Fibroblast of skin of right biceps (primary cell): Measurements from ENCODE around the gene ALOX12B.
"Not testable (repeated sequence)": the region's sequence is repeated elsewhere in the genome, so short reads cannot be mapped to it uniquely, and the experiment has no call there.

Source experiments
- DNase-seq: peaks from one replicate; pipeline ENCODE4 v3.0.0-alpha.2; 2013

Gene ALOX12B

DNA sequence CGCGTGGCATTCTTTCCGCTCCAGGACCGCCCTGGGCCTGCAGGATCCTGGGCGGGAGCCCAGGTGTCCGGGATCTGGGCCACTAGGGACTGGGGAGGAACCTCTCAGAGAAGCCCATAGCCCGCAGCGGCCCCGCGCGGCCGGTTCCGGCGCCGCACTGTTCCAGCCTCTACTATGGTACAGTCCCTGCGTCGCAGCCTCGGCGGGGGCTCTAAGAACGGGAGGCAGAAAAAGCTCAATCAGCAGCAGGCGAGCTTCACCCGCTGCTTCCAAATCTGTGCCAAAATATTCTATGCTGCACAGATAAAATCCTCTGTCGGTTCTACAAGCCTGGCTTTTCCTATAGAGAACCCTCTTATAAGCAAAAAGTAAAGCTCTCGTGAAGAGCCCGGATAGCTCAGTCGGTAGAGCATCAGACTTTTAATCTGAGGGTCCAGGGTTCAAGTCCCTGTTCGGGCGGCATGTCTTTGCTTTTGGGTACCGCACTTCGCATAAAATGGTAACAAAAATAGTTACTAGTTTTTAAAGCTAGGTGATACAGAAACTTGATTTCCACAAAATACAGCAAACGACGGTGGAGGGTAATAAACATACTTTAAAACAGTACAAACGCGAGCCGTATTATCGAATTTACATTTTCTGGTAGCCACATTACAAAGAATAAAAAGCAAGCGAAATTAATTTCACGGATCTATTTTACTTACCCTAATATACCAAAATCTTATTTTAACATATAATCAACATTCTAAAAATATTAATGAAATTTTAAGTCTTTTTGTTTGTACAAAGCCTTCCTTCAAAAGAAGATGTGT, 31.5 kb upstream of the ALOX12B start:
- DNase-seq, result peak; percentile 84

GRCh38 chr17:8117980-8118768, 30.7 kb upstream of the ALOX12B start, which contains the start of gene ALOXE3:
Gene ALOXE3, minus strand, starts transcription at chr17:8118514. Its CDS starts 524 bp downstream, at chr17:8117990.
- peak; percentile 71 for DNase-seq

DNA sequence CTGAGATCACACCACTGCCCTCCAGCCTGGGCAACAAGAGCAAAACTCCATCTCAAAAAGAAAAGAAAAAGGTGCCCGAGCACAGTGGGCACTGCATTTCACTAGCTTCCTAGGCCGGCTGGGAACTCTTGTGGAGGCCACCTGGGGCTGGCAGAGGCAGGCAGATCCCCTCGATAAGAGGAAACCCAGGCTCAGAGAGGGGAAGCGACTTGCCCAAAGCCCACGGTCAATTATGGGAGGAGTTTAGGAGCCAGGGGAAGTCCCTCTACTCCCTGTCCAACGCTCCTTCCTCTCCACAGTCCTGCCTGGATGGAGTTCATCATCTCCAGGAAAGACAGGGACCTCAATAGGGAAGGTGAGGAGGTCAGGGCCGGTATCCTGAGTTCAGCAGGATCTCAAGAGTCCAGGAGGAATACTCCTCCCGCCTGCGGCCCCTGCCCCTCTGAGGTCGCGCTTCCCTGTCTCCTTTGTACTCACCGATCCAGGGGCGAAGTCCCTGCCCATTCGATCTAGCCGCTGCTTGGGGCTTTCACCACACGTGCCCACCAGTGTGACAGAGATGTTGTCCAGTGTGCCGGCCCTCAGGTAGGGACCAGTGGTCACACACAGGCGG, 30.0 kb upstream of the ALOX12B start:
- no peak for DNase-seq

- no peak for DNase-seq
These were observed 29.3 kb upstream of the ALOX12B start for GRCh38 chr17:8116776-8117175.

GRCh38 chr17:8110907-8111306, 23.4 kb upstream of the ALOX12B start:
- DNase-seq, result no peak

DNA sequence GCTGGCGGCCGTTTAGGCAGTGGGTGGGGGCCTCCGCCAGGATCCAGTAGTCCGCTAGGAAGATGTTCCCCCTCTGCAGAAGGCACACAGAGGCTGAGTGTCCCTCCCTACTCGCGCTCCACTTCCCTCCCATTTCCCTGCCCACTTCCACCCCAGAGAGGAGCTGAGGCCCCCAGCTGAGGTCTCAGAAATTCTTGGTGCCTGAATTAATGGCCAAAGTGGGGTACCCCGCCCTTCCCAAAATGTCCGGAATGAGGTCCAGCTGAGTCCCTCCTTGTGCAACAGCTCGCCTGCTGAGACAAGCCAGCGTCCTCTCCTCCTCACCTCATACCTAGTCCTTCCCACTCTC, 22.9 kb upstream of the ALOX12B start:
- DNase-seq, result no peak

- peak; percentile 27 for DNase-seq
These were observed 22.3 kb upstream of the ALOX12B start for GRCh38 chr17:8109661-8110455.

- DNase-seq, result no peak
These were observed 21.6 kb upstream of the ALOX12B start for GRCh38 chr17:8108972-8109660.

DNA sequence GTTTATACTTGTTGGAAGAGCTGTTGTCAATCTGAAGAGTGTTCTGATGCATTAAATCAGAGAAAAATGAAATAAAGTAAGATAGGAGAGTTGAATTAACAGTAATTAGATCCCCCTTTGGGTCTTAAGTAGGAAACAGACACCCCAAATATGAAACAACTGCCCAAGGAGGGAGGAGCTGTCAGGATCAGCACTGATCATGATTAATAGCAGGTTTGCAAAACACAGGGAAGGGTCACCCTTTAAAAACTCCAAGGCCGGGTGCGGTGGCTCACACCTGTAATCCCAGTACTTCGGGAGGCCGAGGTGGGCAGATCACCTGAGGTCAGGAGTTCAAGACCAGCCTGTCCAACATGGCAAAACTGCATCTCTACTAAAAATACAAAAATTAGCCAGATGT, 19.5 kb upstream of the ALOX12B start:
- DNase-seq, result not testable (repeated sequence)

DNA sequence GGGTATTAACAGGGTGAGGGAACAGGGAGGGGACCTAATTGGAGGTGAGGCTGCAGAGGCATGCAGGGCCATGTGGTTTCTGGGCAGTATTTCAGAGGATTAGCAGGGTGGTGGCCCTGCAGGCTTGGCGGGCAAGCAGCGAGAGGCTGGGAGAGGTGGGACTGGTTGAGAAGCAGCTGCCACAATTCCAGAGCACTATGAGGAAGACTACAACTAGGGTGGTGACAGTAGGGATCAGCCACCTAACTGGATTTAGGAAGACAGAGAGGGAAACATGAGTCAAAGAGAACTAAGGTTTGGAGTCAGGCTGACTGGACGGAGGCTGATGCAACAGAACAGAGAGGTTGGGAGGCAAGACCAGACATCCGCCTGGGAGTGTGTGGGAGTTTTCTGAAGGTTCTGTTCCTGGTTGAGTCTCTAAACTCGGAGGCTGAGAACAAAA, 18.5 kb upstream of the ALOX12B start:
- DNase-seq, result peak; percentile 47

DNA sequence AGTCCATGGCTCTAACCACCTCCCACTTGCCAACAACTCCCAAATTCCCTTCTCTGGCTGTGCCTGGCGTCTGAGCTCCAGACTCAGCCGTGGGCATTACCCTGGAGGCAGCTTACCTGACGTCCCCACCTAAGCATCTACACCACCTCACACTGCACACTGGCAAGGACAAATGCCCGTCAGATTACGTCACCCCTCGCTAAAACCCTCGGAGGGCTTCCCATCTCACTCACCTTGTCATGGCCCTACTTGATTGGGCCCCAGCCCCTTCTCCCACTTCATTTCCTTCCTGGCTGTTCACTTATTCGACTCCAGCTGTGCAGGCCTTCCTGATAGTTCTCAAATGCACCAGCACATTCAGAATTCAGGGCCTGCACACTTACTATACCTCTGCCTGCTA, 17.4 kb upstream of the ALOX12B start:
- DNase-seq, result no peak

GRCh38 chr17:8103549-8103948, 16.0 kb upstream of the ALOX12B start:
- no peak for DNase-seq

DNA sequence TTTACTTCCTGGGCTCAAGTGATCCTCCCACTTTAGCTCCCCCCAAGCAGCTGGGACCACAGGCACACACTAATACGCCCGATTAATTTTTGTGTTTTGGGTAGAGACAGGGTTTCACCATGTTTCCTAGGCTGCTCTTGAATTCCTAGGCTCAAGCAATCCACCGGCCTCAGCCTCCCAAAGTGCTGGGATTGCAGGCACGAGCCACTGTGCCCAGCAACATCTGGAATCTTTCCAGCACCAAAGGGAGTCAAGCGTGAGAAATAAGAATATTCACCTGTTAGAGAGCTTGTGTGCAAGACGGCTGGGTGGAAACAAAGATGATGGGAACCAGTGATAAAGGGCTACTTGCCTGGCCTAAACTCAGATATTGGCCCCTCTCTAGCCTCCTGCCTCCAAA, 14.2 kb upstream of the ALOX12B start:
- no peak for DNase-seq

GRCh38 chr17:8100763-8101162, 13.2 kb upstream of the ALOX12B start:
- DNase-seq, result no peak

- DNase-seq, result no peak
These were observed 12.6 kb upstream of the ALOX12B start for GRCh38 chr17:8100111-8100510.

GRCh38 chr17:8096541-8096940, 9.0 kb upstream of the ALOX12B start:
- no peak for DNase-seq

- no peak for DNase-seq
These were observed 7.8 kb upstream of the ALOX12B start for GRCh38 chr17:8095361-8095760.

- peak; percentile 7 for DNase-seq
These were observed 3.6 kb upstream of the ALOX12B start for GRCh38 chr17:8091033-8091687.

- DNase-seq, result no peak
These were observed 2.2 kb upstream of the ALOX12B start for GRCh38 chr17:8089728-8090127.

DNA sequence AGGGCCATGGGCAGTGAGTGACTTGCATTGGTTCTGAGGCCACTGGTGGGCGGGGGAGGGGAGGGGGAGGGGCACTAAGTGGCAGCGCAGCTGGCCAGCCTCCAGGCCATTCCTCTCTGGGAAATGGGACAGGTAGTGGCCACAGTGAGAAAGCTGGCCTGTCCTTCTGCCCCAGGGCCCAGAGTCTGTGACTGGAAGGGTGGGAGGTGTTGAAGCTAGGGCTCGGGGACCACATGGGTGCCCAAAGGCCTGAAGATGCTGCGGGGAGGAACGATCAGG, 375 bp upstream of the ALOX12B start:
- no peak for DNase-seq

DNA sequence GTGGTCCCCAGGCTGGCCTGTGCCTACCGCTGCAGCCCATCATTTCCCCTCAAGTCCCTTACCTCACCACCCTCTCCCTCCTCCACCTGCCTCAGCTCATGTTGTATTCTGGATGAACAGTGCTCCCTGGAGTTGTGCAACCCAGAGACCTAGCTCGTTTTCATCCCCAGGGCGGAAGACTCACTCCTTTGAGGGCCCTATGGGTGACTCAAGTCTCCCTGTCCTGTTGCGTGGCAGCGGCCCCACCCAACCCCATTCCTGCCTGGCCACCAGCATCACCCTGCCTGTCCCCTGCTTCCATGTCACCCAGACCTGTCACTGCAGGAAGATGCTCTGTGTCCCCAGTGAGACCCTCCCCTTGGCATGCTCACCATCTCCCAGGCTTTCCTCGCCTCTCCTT, 3.3 kb downstream of the ALOX12B start:
- no peak for DNase-seq

DNA sequence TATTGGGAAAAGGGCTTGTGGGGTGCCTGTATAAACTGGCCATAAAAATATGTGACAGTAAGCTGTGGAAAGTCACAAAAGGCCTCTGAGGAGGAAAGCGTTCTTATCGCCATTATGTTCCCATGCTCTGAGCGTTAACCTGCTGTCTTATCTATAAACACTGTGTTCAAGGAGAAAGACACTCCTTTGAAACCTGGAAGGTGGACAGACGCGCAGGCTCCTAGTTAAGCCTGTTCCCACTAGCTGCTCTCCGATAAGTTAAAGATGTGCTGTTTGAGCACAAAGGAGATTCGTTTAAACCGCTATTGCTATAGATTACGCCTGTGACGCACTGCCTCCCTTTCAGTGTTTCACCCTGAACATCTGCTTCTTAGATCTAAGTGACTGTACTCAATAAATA, 5.2 kb downstream of the ALOX12B start:
- DNase-seq, result no peak
